Aorta (tissue), 5 donors: ENCODE data around the gene TFB2M. TPM values are rescaled to one million over a fixed set of nuclear protein-coding genes. Genes with fewer than 3 reads are reported as not detected.
"Not testable (repeated sequence)": the region's sequence is repeated elsewhere in the genome, so short reads cannot be mapped to it uniquely, and the experiment has no call there.

Experiments
- ATAC-seq: fragments of 200-7000 bp; cut with Tn5 transposase; one replicate; pipeline ENCODE4 v1.9.1; 2022; ENCODE audit warnings: moderate library complexity; ENCODE audit not compliant: low FRiP score
- DNase-seq, 2 donors: peaks; one replicate each; pipeline ENCODE4 v3.0.0-alpha.2; 2020
- H3K27ac ChIP-seq, 2 donors: one replicate each; pipeline ENCODE4 v1.5.1; 2013; ENCODE audit warnings: low read length in 2 of 2, mild to moderate bottlenecking in 2 of 2, moderate library complexity in 2 of 2, control low read depth in 1 of 2, inconsistent platforms in 1 of 2, low read depth in 1 of 2
- H3K27me3 ChIP-seq, 2 donors: one replicate each; pipeline ENCODE4 v1.6.1; 2013; ENCODE audit warnings: control low read depth in 1 of 2, low read length in 1 of 2, mild to moderate bottlenecking in 1 of 2, moderate library complexity in 1 of 2; ENCODE audit not compliant: insufficient read depth in 2 of 2, control insufficient read depth in 1 of 2
- H3K36me3 ChIP-seq, 2 donors: one replicate each; pipeline ENCODE4 v1.6.1; 2013; ENCODE audit warnings: control low read depth in 1 of 2, low read length in 1 of 2, mild to moderate bottlenecking in 1 of 2; ENCODE audit not compliant: insufficient read depth in 2 of 2, control insufficient read depth in 1 of 2
- H3K4me1 ChIP-seq, 2 donors: one replicate each; pipeline ENCODE4 v1.6.1; 2013; ENCODE audit warnings: low read length in 2 of 2, control low read depth in 1 of 2, mild to moderate bottlenecking in 1 of 2, moderate library complexity in 1 of 2; ENCODE audit not compliant: insufficient read depth in 2 of 2, control insufficient read depth in 1 of 2
- H3K4me3 ChIP-seq, 2 donors: one replicate each; pipeline ENCODE4 v1.5.1; 2013; ENCODE audit warnings: low read length in 2 of 2, control low read depth in 1 of 2, mild to moderate bottlenecking in 1 of 2
- H3K9me3 ChIP-seq: one replicate; pipeline ENCODE4 v1.6.1; 2013; ENCODE audit warnings: mild to moderate bottlenecking, low read length; ENCODE audit not compliant: control insufficient read depth
- whole genome bisulfite sequencing, 2 donors: extraction: QIAGEN DNeasy Blood & Tissue Kit; methylation state at CpG; one replicate each; pipeline ENCODE4 v1.1.7; 2013; 5-methylcytosine and 5-hydroxymethylcytosine counted together
- intact Hi-C, 2 donors: fragments of 100-400 bp; cut with DNase I; formaldehyde crosslinking; loops; one replicate each; pipeline versions ENCODE4 v1.14.2 to v1.15.0; 2022
- polyA plus RNA-seq, 2 donors: library from polyadenylated mRNA; stranded (reverse); fragments of 200-250 nt; gene quantifications; one replicate each; pipeline ENCODE4 v1.2.3, GENCODE V29; 2013
- total RNA-seq, 2 donors: library from RNA; stranded (reverse); fragmentation: NEBNext Ultra II Directional; extraction: Animal tissue kit (Norgen Biotek cat#: 25700); gene quantifications; one replicate each; pipeline ENCODE4 v1.2.1, GENCODE V29; 2021
- donor health status: healthy with polysubstance abuse.
- donor health status: Bipolar disorder and iron deficiency.
- donor health status: DM: no; HTN: no; CAD: no.
- donor health status: DM: no; HTN: no; CAD: no.
- donor health status: DM: yes; HTN: yes; CAD: no.

Gene TFB2M
- total and polyA plus RNA-seq, 4 donors = 3.8 to 5.8 (median 5.4) TPM

GRCh38 chr1:246599315-246599714, 33.3 kb upstream of the TFB2M start:
- ATAC-seq (no peak), DNase-seq (no peak)
- Histone ChIP-seq H3K36me3 (peaks cover 0 to 2% of the 10 kb centered on the region in 2 donors), H3K27me3 (no peaks in the 10 kb centered on the region), H3K4me1 (no peaks in the 10 kb centered on the region), H3K27ac (no peak overlapping the region), H3K9me3 (no peaks in the 10 kb centered on the region), H3K4me3 (no peak overlapping the region)
- WGBS, 2 donors = 83 to 88% methylated on average over 4 of the region's 4 CpGs
- intact Hi-C loops = no loop called here

- ATAC-seq (no peak), DNase-seq (no peak)
- intact Hi-C loops = no loop called here
- H3K9me3 ChIP-seq = no peaks in the 10 kb centered on the region
- no peak overlapping the region for H3K4me3 ChIP-seq
- H3K27me3 ChIP-seq = no peaks in the 10 kb centered on the region
- no peaks in the 10 kb centered on the region for H3K4me1 ChIP-seq
- 92 to 93% methylated on average over 7 of the region's 7 CpGs for WGBS, 2 donors
- no peak overlapping the region for H3K27ac ChIP-seq
- peaks cover 0 to 2% of the 10 kb centered on the region in 2 donors for H3K36me3 ChIP-seq
Measured at GRCh38 chr1:246597971-246598370, 31.9 kb upstream of the TFB2M start.

GRCh38 chr1:246597340-246597739, 31.3 kb upstream of the TFB2M start:
- Histone ChIP-seq H3K36me3 (peaks cover 0 to 2% of the 10 kb centered on the region in 2 donors), H3K9me3 (no peaks in the 10 kb centered on the region), H3K4me1 (no peaks in the 10 kb centered on the region), H3K27me3 (no peaks in the 10 kb centered on the region), H3K4me3 (no peak overlapping the region), H3K27ac (peak overlapping the region in 1 of 2 donors; percentile 36)
- WGBS, 2 donors = 42 to 57% methylated on average over 5 of the region's 5 CpGs
- intact Hi-C loops = no loop called here
- DNase-seq (peak in 1 of 2 donors; percentile 60), ATAC-seq (peak; percentile 58)

- H3K4me1 ChIP-seq = no peaks in the 10 kb centered on the region
- WGBS, 2 donors = 88 to 95% methylated on average over 3 of the region's 3 CpGs
- intact Hi-C loops = no loop called here
- ATAC-seq (no peak), DNase-seq (no peak)
- no peaks in the 10 kb centered on the region for H3K9me3 ChIP-seq
- peaks cover 0 to 2% of the 10 kb centered on the region in 2 donors for H3K36me3 ChIP-seq
- no peaks in the 10 kb centered on the region for H3K27me3 ChIP-seq
- no peak overlapping the region for H3K4me3 ChIP-seq
- no peak overlapping the region for H3K27ac ChIP-seq
Measured at GRCh38 chr1:246595146-246595545, 29.1 kb upstream of the TFB2M start.

DNA sequence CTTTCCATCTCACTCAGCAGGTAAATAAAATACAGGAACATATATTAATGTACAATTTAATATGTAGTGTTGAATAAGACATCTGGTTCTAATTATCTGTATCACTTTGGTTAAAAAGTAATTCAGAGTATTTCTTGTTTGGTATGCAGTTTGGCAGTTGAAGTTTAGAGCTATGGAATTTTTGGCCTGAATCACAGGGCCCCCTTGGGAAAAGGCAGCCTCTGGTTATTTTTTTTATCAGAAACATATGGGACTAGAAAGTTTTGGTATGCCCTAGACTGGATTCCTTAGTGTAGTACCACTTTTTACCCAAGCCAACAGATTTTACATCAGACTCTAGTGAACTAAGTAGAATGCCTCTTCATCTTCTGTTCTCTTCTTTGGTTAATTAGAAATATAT, 26.6 kb upstream of the TFB2M start:
- H3K4me1 ChIP-seq = no peaks in the 10 kb centered on the region
- no peaks in the 10 kb centered on the region for H3K36me3 ChIP-seq
- no peaks in the 10 kb centered on the region for H3K27me3 ChIP-seq
- ATAC-seq = no peak
- H3K4me3 ChIP-seq = no peak overlapping the region
- H3K27ac ChIP-seq = no peak overlapping the region
- DNase-seq = no peak
- intact Hi-C loops = no loop called here
- H3K9me3 ChIP-seq = no peaks in the 10 kb centered on the region

DNA sequence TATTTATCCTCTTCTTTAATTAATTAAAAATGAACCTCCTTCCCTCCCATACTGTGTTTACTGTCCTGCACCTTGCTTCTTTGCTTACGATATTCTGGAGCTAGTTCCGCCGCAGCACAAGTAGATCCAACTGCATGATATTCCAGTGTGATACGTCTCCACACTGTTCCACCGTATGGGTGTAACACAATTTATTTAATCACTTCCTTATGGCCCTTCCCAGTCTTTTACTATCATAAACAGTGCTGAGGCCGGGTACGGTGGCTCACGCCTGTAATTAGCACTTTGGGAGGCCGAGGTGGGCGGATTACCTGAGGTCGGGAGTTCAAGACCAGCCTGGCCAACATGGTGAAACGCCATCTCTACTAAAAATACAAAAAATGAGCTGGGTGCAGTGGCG, 25.9 kb upstream of the TFB2M start:
- Histone ChIP-seq H3K27ac (no peak overlapping the region), H3K36me3 (no peaks in the 10 kb centered on the region), H3K9me3 (no peaks in the 10 kb centered on the region), H3K4me3 (no peak overlapping the region), H3K4me1 (no peaks in the 10 kb centered on the region), H3K27me3 (no peaks in the 10 kb centered on the region)
- ATAC-seq = no peak
- intact Hi-C loops = no loop called here
- 92 to 93% methylated on average over 13 of the region's 13 CpGs for WGBS, 2 donors
- no peak for DNase-seq

GRCh38 chr1:246591504-246591903, 25.4 kb upstream of the TFB2M start:
- no peaks in the 10 kb centered on the region for H3K27me3 ChIP-seq
- H3K36me3 ChIP-seq = no peaks in the 10 kb centered on the region
- no peak for DNase-seq
- no peaks in the 10 kb centered on the region for H3K9me3 ChIP-seq
- ATAC-seq = no peak
- no peak overlapping the region for H3K27ac ChIP-seq
- WGBS, 2 donors = 93 to 96% methylated on average over 6 of the region's 6 CpGs
- no peaks in the 10 kb centered on the region for H3K4me1 ChIP-seq
- H3K4me3 ChIP-seq = no peak overlapping the region
- intact Hi-C loops = no loop called here

DNA sequence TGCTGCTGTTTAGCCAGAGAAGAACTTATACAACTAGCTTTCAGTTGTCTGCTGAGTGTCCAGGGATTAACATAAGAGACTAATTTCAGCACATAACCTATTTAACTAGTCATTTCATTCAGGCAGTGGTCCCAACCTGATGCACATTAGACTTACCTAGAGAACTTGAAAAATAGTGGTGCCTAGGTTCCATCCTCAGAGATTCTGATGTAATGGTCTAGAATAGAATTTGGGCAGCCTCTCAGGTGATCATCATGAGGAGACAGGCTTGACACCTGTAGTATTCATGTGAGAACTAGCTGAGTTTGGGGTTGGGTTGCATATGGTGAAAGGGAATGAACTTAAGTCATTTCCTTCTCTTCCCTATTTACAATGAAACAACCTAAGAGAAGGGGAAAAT, 25.0 kb upstream of the TFB2M start:
- no peak overlapping the region for H3K4me3 ChIP-seq
- H3K9me3 ChIP-seq = no peaks in the 10 kb centered on the region
- H3K27me3 ChIP-seq = no peaks in the 10 kb centered on the region
- no peaks in the 10 kb centered on the region for H3K36me3 ChIP-seq
- intact Hi-C loops = no loop called here
- DNase-seq = no peak
- H3K4me1 ChIP-seq = no peaks in the 10 kb centered on the region
- H3K27ac ChIP-seq = no peak overlapping the region
- no peak for ATAC-seq

DNA sequence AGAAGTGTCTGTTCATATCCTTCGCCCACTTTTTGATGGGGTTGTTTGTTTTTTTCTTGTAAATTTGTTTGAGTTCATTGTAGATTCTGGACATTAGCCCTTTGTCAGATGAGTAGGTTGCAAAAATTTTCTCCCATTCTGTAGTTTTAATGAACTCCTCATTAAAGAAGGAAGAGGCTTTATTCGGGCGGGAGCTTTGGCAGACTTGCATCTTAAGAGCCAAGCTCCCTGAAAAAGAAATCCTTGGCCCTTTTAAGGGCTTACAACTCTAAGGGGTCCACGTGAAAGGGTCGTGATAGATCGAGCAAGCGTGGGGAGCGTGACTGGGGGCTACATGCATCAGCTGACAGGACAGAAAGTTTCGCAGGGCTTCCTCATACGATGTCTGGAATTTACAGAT, 23.9 kb upstream of the TFB2M start:
- H3K4me3 ChIP-seq, ATAC-seq, H3K27me3 ChIP-seq, H3K9me3 ChIP-seq, H3K4me1 ChIP-seq, intact Hi-C loops, DNase-seq, H3K36me3 ChIP-seq, H3K27ac ChIP-seq: not testable (repeated sequence)
- 86 to 89% methylated on average over 9 of the region's 10 CpGs for WGBS, 2 donors
